H1 (cell line): ENCODE measurements around the gene CCDC80. TPM values are rescaled to one million over a fixed set of nuclear protein-coding genes. Genes with fewer than 3 reads are reported as not detected.

ENCODE experiments used
- CTCF ChIA-PET: fragments of 300-600 bp; sonication (Branson Sonifier 250); formaldehyde crosslinking; loops from one replicate; lab custom pipeline; 2021; ENCODE audit not compliant: partially characterized antibody; lab: Charles Lee
- POLR2A ChIA-PET: fragments of 300-600 bp; sonication (Branson Sonifier 250); formaldehyde crosslinking; loops from one replicate; lab custom pipeline; 2021; ENCODE audit warnings: inconsistent platforms; ENCODE audit not compliant: partially characterized antibody; lab: Charles Lee
- DNase-seq, 2 experiments: peaks; one replicate each; pipeline versions ENCODE4 v3.0.0 to v3.0.0-alpha.2; 2010 to 2022; ENCODE audit warnings: low spot score in 2 of 2, low read depth in 1 of 2, mixed read lengths in 1 of 2
- FAIRE-seq: peaks from 2 replicates; lab custom pipeline; 2011; peaks lifted over from hg19 to GRCh38; lab: Jason Lieb, UNC
- H2AFZ ChIP-seq: 2 replicates; pipeline ENCODE4 v1.8.1; 2012; ENCODE audit warnings: low read length, inconsistent platforms
- H2AK5ac ChIP-seq: 2 replicates; pipeline ENCODE4 v1.6.1; 2013; ENCODE audit warnings: low read depth, low read length
- H2BK120ac ChIP-seq: replicated peaks from 2 replicates; pipeline ENCODE3; 2013; ENCODE audit warnings: low read depth, low read length, inconsistent platforms
- H2BK12ac ChIP-seq: 2 replicates; pipeline ENCODE4 v1.6.1; 2013; ENCODE audit warnings: low read depth, low read length
- H2BK15ac ChIP-seq: 2 replicates; pipeline ENCODE4 v1.6.1; 2013; ENCODE audit warnings: low read length
- H2BK20ac ChIP-seq: 2 replicates; pipeline ENCODE4 v1.6.1; 2013; ENCODE audit warnings: low read length
- H2BK5ac ChIP-seq: 2 replicates; pipeline ENCODE4 v1.6.1; 2013; ENCODE audit warnings: low read depth, low read length
- H3K14ac ChIP-seq: 2 replicates; pipeline ENCODE4 v1.6.1; 2013; ENCODE audit warnings: inconsistent platforms; ENCODE audit not compliant: insufficient read length
- H3K18ac ChIP-seq: 2 replicates; pipeline ENCODE4 v1.6.1; 2013; ENCODE audit warnings: low read length; ENCODE audit errors: extremely low read depth
- H3K23ac ChIP-seq: 2 replicates; pipeline ENCODE4 v1.6.1; 2013; ENCODE audit warnings: inconsistent platforms; ENCODE audit not compliant: insufficient read length
- H3K23me2 ChIP-seq: 2 replicates; pipeline ENCODE4 v1.6.1; 2013; ENCODE audit warnings: low read depth, low read length
- H3K27ac ChIP-seq: 2 replicates; pipeline ENCODE4 v1.6.1; 2011; ENCODE audit warnings: low read depth, low read length, inconsistent platforms
- H3K27me3 ChIP-seq, 4 experiments: replicated peaks in 1 of 4; 1 replicate in 1 of 4; 2 replicates in 3 of 4; pipeline versions ENCODE4 v1.6.1 to v1.8.1; 2011 to 2013; ENCODE audit warnings: low read length in 3 of 4, mild to moderate bottlenecking in 3 of 4, inconsistent platforms in 2 of 4, mixed read lengths in 2 of 4, moderate library complexity in 1 of 4; ENCODE audit not compliant: control insufficient read depth in 3 of 4, insufficient read depth in 3 of 4; ENCODE audit errors: extremely low read depth in 1 of 4
- H3K36me3 ChIP-seq, 4 experiments: 2 replicates each; pipeline versions ENCODE4 v1.6.1 to v1.8.1; 2011 to 2013; ENCODE audit warnings: mild to moderate bottlenecking in 4 of 4, low read length in 3 of 4, moderate library complexity in 2 of 4, control low read depth in 1 of 4, inconsistent platforms in 1 of 4; ENCODE audit not compliant: insufficient read depth in 4 of 4, control insufficient read depth in 2 of 4
- H3K4ac ChIP-seq: replicated peaks from 2 replicates; pipeline ENCODE3; 2013; ENCODE audit warnings: low read length, low read depth, mixed read lengths, inconsistent platforms; ENCODE audit not compliant: insufficient read length
- H3K4me1 ChIP-seq, 4 experiments: replicated peaks in 1 of 4; 1 replicate in 1 of 4; 2 replicates in 3 of 4; pipeline versions ENCODE4 v1.6.1 to v1.8.1; 2011 to 2013; ENCODE audit warnings: low read length in 3 of 4, inconsistent platforms in 2 of 4, mixed read lengths in 1 of 4; ENCODE audit not compliant: insufficient read depth in 4 of 4, control insufficient read depth in 3 of 4
- H3K4me2 ChIP-seq, 2 experiments: 2 replicates each; pipeline versions ENCODE4 v1.6.1 to v1.8.1; 2011 to 2013; ENCODE audit warnings: low read depth in 2 of 2, low read length in 2 of 2, control low read depth in 1 of 2, inconsistent platforms in 1 of 2, mild to moderate bottlenecking in 1 of 2; ENCODE audit not compliant: insufficient read depth in 1 of 2
- H3K4me3 ChIP-seq, 4 experiments: fragments of 200-600, 300-600 bp in 1 of 4; sonication (generic), shearing (Covaris generic), sonication (Bioruptor Twin) in 1 of 4; 2 replicates each; pipeline versions ENCODE4 v1.5.1 to v1.8.1; 2011 to 2016; ENCODE audit warnings: low read length in 4 of 4, low read depth in 3 of 4, control low read depth in 2 of 4, inconsistent platforms in 2 of 4, mild to moderate bottlenecking in 2 of 4, mixed read lengths in 1 of 4, moderate library complexity in 1 of 4; ENCODE audit not compliant: insufficient read depth in 2 of 4; ENCODE audit errors: extremely low read depth in 1 of 4
- H3K56ac ChIP-seq: replicated peaks from 2 replicates; pipeline ENCODE3; 2013; ENCODE audit warnings: low read depth, mild to moderate bottlenecking, mixed read lengths, low read length, inconsistent platforms; ENCODE audit not compliant: insufficient read length
- H3K79me1 ChIP-seq: 2 replicates; pipeline ENCODE4 v1.6.1; 2013; ENCODE audit warnings: low read depth, low read length, control low read depth
- H3K79me2 ChIP-seq, 2 experiments: 2 replicates each; pipeline versions ENCODE4 v1.6.1 to v1.8.1; 2012 to 2013; ENCODE audit warnings: low read length in 2 of 2, mild to moderate bottlenecking in 2 of 2, inconsistent platforms in 1 of 2; ENCODE audit not compliant: insufficient read depth in 2 of 2, control insufficient read depth in 1 of 2
- H3K9ac ChIP-seq, 4 experiments: replicated peaks in 1 of 4; 1 replicate in 1 of 4; 2 replicates in 3 of 4; pipeline versions ENCODE4 v1.6.1 to v1.8.1; 2011 to 2013; ENCODE audit warnings: low read depth in 3 of 4, low read length in 3 of 4, control low read depth in 2 of 4, mild to moderate bottlenecking in 2 of 4, moderate library complexity in 2 of 4, inconsistent platforms in 1 of 4; ENCODE audit errors: extremely low read depth in 1 of 4
- H3K9me3 ChIP-seq, 2 experiments: 2 replicates each; pipeline versions ENCODE4 v1.6.1 to v1.8.1; 2012 to 2013; ENCODE audit warnings: mild to moderate bottlenecking in 2 of 2, moderate library complexity in 2 of 2, control low read depth in 1 of 2, inconsistent platforms in 1 of 2, low read depth in 1 of 2, low read length in 1 of 2, mixed read lengths in 1 of 2; ENCODE audit not compliant: insufficient read depth in 2 of 2
- H4K20me1 ChIP-seq, 2 experiments: replicated peaks in 1 of 2; 2 replicates each; pipeline versions ENCODE3 to v1.8.1; 2011 to 2013; ENCODE audit warnings: inconsistent platforms in 2 of 2, low read length in 2 of 2, mild to moderate bottlenecking in 1 of 2; ENCODE audit not compliant: insufficient read depth in 2 of 2, control insufficient read depth in 1 of 2
- H4K5ac ChIP-seq: 2 replicates; pipeline ENCODE4 v1.6.1; 2013; ENCODE audit warnings: low read length, low read depth, mixed read lengths, inconsistent platforms; ENCODE audit not compliant: insufficient read length
- H4K8ac ChIP-seq: 2 replicates; pipeline ENCODE4 v1.8.0; 2013; ENCODE audit warnings: mild to moderate bottlenecking, moderate library complexity, low read length, inconsistent platforms; ENCODE audit not compliant: insufficient read depth; ENCODE audit errors: extremely low read depth
- H4K91ac ChIP-seq: replicated peaks from 2 replicates; pipeline ENCODE3; 2013; ENCODE audit warnings: low read length, mixed read lengths, inconsistent platforms; ENCODE audit not compliant: insufficient read length
- CBX5 ChIP-seq: fragments of 300-800, 300-1000 bp; sonication (generic); IDR thresholded peaks from 2 replicates; pipeline ENCODE4 v1.7.1; 2016; ENCODE audit warnings: antibody characterized with exemption, low read length, low read depth
- CBX8 ChIP-seq: fragments of 300-800, 300-1000 bp; sonication (generic); IDR thresholded peaks from 2 replicates; pipeline ENCODE4 v1.7.1; 2016; ENCODE audit warnings: low read depth, low read length, borderline replicate concordance
- CREB1 ChIP-seq: IDR thresholded peaks from 2 replicates; pipeline ENCODE4 v1.6.1; 2012; ENCODE audit warnings: inconsistent platforms
- HDAC2 ChIP-seq, 2 experiments: fragments of 300-600 bp in 1 of 2; sonication (generic) in 1 of 2; IDR thresholded peaks; 2 replicates each; pipeline ENCODE4 v1.6.1; 2011 to 2012; ENCODE audit warnings: low read depth in 2 of 2, low read length in 2 of 2, mild to moderate bottlenecking in 2 of 2, moderate library complexity in 2 of 2, borderline replicate concordance in 1 of 2, inconsistent platforms in 1 of 2
- PHF8 ChIP-seq: fragments of 200-600 bp; sonication (generic); conservative IDR thresholded peaks from 2 replicates; pipeline ENCODE4 v1.7.1; 2012; ENCODE audit warnings: low read depth, mild to moderate bottlenecking, inconsistent platforms, low read length, moderate library complexity
- SAP30 ChIP-seq: fragments of 300-600 bp; sonication (generic); IDR thresholded peaks from 2 replicates; pipeline ENCODE4 v1.7.1; 2012; ENCODE audit warnings: low read length, moderate library complexity, mild to moderate bottlenecking, inconsistent platforms; ENCODE audit not compliant: insufficient read depth, insufficient replicate concordance
- polyA plus RNA-seq, 7 experiments: library from polyadenylated mRNA; depleted of rRNA in 3 of 7; stranded (reverse) in 5 of 7; unstranded in 2 of 7; fragments of >200 nt in 5 of 7; fragments of 200-250 nt in 2 of 7; gene quantifications; 1 replicate in 5 of 7; 2 replicates in 1 of 7; 4 replicates in 1 of 7; pipeline versions ENCODE4 v1.2.1 to v1.2.3, GENCODE V29; 2011 to 2013; ENCODE audit warnings: missing spikeins in 2 of 7, mixed read lengths in 2 of 7
- total RNA-seq: library from RNA; stranded (reverse); fragmentation: NEBNext Ultra II Directional; extraction: Animal tissue kit (Norgen Biotek cat#: 25700); gene quantifications from 2 replicates; pipeline ENCODE4 v1.2.1, GENCODE V29; 2021

CCDC80 gene
- total and polyA plus RNA-seq, 2 of the 8 experiments (the other 6 are each of a cell fraction or from before 2014, with no cell fraction given): 1.1 to 12.9 TPM

GRCh38 chr3:112585782-112586181, 55.2 kb downstream of the CCDC80 start:
- Histone ChIP-seq H3K18ac (no peak overlapping the region), H3K4me3 (no peak overlapping the region), H3K4me1 (no peaks in the 10 kb centered on the region; a peak in 1 of 7 replicates), H2BK15ac (no peak overlapping the region), H3K23ac (no peak overlapping the region), H4K20me1 (no peaks in the 10 kb centered on the region), H3K27me3 (no peaks in the 10 kb centered on the region), H2BK120ac (no peak overlapping the region), H4K91ac (no peak overlapping the region), H4K8ac (no peak overlapping the region), H3K27ac (no peak overlapping the region), H3K14ac (no peak overlapping the region), H2BK12ac (no peak overlapping the region), H3K9ac (no peak overlapping the region), H3K4me2 (no peak overlapping the region), H3K36me3 (peaks cover 0 to 34% (median 5%) of the 10 kb centered on the region in 4 experiments; a peak in 4 of 8 replicates), H3K56ac (no peak overlapping the region), H2BK20ac (no peak overlapping the region), H2AFZ (no peak overlapping the region), H2AK5ac (no peak overlapping the region), H3K79me1 (no peaks in the 10 kb centered on the region), H3K79me2 (no peaks in the 10 kb centered on the region), H4K5ac (no peak overlapping the region), H3K9me3 (no peaks in the 10 kb centered on the region), H3K4ac (no peak overlapping the region), H3K23me2 (no peaks in the 10 kb centered on the region; the same call in 1 of the 2 replicates), H2BK5ac (no peak overlapping the region)
- TF ChIP-seq CBX8 (no peak), CREB1 (no peak), SAP30 (no peak), PHF8 (no peak), CBX5 (no peak), HDAC2 (IDR thresholded peaks at IDR 0.05; ENCODE audit: borderline replicate concordance in 1 of 2, low read depth in 2 of 2, low read length in 2 of 2) (no peak)
- ChIA-PET POLR2A (interaction anchor here (0.7 kb wide), 1 partner anchor 406 kb away, joined by 3 read pairs; no protein-coding TSS in a partner anchor), CTCF (interaction anchor here (1.4 kb wide), 1 partner anchor 62 kb away, joined by 4 read pairs; no protein-coding TSS in a partner anchor)
- DNase-seq: no peak
- FAIRE-seq: no peak
